Stimulated activated naive B cell treated with anti-CD40 and anti-IgM and Interleukin-4, amounts not matched to agents 10 μg/mL and 1 μg/mL and 100 μg/mL, for 72 hours (primary cell): ENCODE measurements around the gene RD3L.
"Not testable (repeated sequence)": the region's sequence is repeated elsewhere in the genome, so short reads cannot be mapped to it uniquely, and the experiment has no call there.

Experiments
- ATAC-seq, 2 donors: fragments of 150-1000 bp; cut with Tn5 transposase; replicated peaks; 2 replicates each; pipeline ENCODE4 v1.10.0; 2021; ENCODE audit warnings: moderate library complexity in 1 of 2
- DNase-seq: peaks from one replicate; pipeline ENCODE4 v3.0.0; 2021
- H3K27ac Mint-ChIP-seq: one replicate; pipeline ENCODE4 v1.8.0; 2022; ENCODE audit warnings: mild to moderate bottlenecking, mixed read lengths
- H3K27me3 Mint-ChIP-seq, 2 donors: one replicate each; pipeline ENCODE4 v1.8.0; 2022; ENCODE audit warnings: mixed read lengths in 2 of 2
- H3K36me3 Mint-ChIP-seq, 2 donors: one replicate each; pipeline ENCODE4 v1.8.0; 2022; ENCODE audit warnings: mixed read lengths in 2 of 2, mild to moderate bottlenecking in 1 of 2
- H3K4me1 Mint-ChIP-seq, 2 donors: one replicate each; pipeline ENCODE4 v1.8.0; 2022; ENCODE audit warnings: mixed read lengths in 2 of 2, mild to moderate bottlenecking in 1 of 2
- H3K4me3 Mint-ChIP-seq, 2 donors: one replicate each; pipeline ENCODE4 v1.8.0; 2022; ENCODE audit warnings: mild to moderate bottlenecking in 2 of 2, mixed read lengths in 2 of 2, moderate library complexity in 1 of 2
- H3K9me3 Mint-ChIP-seq, 2 donors: one replicate each; pipeline ENCODE4 v1.8.0; 2022; ENCODE audit warnings: mixed read lengths in 2 of 2, mild to moderate bottlenecking in 1 of 2

The RD3L gene

GRCh38 chr14:103941973-103942736, at the start of gene RD3L:
TSS of gene RD3L (minus strand) at chr14:103942529. CDS start at chr14:103941695, 834 bp downstream.
- DNase-seq (no peak), ATAC-seq (no peak)
- Mint-ChIP-seq H3K4me3 (no peak within 1 kb of the TSS), H3K27ac (no peak within 1 kb of the TSS), H3K9me3 (no peaks in the 10 kb centered on the region), H3K4me1 (no peaks in the 10 kb centered on the region), H3K27me3 (peaks cover 40 to 51% of the 10 kb centered on the region in 2 donors), H3K36me3 (no peaks in the 10 kb centered on the region)

DNA sequence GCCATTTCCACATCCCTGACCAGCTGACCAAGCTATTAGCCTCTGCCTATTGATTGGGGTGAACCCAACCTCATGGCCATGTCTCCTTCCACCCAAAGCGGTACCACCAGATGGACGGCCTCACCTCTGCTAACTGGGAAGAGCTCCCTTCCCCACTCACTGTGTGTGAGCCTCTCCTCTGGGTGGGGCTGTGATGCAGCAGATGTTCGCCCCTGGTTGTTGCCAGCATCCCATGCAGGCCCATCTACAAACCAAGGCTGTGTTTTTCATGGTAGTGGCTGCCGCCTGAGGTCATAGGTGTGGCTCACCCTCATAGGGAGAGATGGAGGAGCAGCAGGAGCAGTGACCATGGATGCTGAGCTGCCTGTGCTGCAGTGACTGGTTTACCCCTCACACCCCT, 47.6 kb upstream of the RD3L start:
- peaks cover 0 to 10% of the 10 kb centered on the region in 2 donors for H3K36me3 Mint-ChIP-seq
- ATAC-seq (no peak), DNase-seq (no peak)
- H3K4me1 Mint-ChIP-seq, result peaks cover 0 to 2% of the 10 kb centered on the region in 2 donors
- H3K9me3 Mint-ChIP-seq, result peaks cover 27 to 29% of the 10 kb centered on the region in 2 donors
- no peak overlapping the region for H3K4me3 Mint-ChIP-seq
- no peak overlapping the region for H3K27ac Mint-ChIP-seq
- peaks cover 34 to 37% of the 10 kb centered on the region in 2 donors for H3K27me3 Mint-ChIP-seq

- ATAC-seq (no peak), DNase-seq (no peak)
- H3K27me3 Mint-ChIP-seq, result peaks cover 35 to 37% of the 10 kb centered on the region in 2 donors
- H3K4me3 Mint-ChIP-seq, result no peak overlapping the region
- H3K9me3 Mint-ChIP-seq, result peaks cover 31 to 33% of the 10 kb centered on the region in 2 donors
- peaks cover 0 to 2% of the 10 kb centered on the region in 2 donors for H3K4me1 Mint-ChIP-seq
- no peak overlapping the region for H3K27ac Mint-ChIP-seq
- H3K36me3 Mint-ChIP-seq, result peaks cover 0 to 10% of the 10 kb centered on the region in 2 donors
Observed at GRCh38 chr14:103989034-103989433, 46.7 kb upstream of the RD3L start.

DNA sequence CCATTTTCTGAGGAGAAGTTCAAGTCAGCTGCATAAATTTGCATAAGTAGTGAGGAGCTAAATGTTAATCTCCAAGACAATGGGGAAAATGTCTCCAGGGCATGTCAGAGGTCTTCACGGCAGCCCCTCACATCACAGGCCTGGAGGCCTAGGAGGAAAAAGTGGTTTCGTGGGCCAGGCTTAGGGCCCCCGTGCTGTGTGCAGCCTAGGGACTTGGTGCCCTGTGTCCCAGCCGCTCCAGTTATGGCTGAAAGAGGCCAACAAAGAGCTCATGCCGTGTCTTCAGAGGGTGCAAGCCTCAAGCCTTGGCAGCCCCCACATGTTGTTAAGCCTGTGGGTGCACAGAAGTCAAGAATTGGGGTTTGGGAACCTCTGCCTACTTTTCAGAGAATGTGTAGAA, 41.9 kb upstream of the RD3L start:
- Mint-ChIP-seq H3K27me3 (peaks cover 15 to 35% of the 10 kb centered on the region in 2 donors), H3K36me3 (peaks cover 4% of the 10 kb centered on the region in 2 donors), H3K4me1 (no peaks in the 10 kb centered on the region), H3K4me3 (no peak overlapping the region), H3K9me3 (peaks cover 26 to 30% of the 10 kb centered on the region in 2 donors), H3K27ac (no peak overlapping the region)
- no peak for DNase-seq
- no peak for ATAC-seq

GRCh38 chr14:103980623-103981238, 38.4 kb upstream of the RD3L start:
- not testable (repeated sequence) for H3K4me3 Mint-ChIP-seq, H3K27ac Mint-ChIP-seq, H3K4me1 Mint-ChIP-seq, ATAC-seq, H3K36me3 Mint-ChIP-seq
- Mint-ChIP-seq H3K27me3 (peaks cover 11 to 35% of the 10 kb centered on the region in 2 donors), H3K9me3 (peaks cover 14 to 19% of the 10 kb centered on the region in 2 donors)
- peak; percentile 8 for DNase-seq

DNA sequence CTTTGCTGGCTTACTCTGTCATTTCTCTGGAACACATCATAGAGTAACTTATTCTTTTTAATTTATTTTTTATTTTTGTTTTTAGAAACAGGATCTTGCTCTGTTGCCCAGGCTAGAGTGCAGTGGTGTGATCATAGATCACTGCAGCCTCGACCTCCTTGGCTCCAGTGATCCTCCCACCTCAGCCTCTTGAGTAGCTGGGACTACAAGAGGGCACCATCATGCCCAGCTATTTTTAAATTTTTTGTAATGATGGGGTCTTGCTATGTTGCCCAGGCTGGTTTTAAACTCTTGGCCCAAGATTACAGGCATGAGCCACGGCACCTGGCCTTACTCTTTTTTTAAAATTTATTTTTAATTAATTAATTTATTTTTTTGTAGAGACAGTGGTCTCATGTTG, 32.2 kb upstream of the RD3L start:
- DNase-seq, result no peak
- ATAC-seq, result no peak
- Mint-ChIP-seq H3K4me3 (no peak overlapping the region), H3K27me3 (peaks cover 19 to 22% of the 10 kb centered on the region in 2 donors), H3K4me1 (no peaks in the 10 kb centered on the region), H3K27ac (no peak overlapping the region), H3K9me3 (no peaks in the 10 kb centered on the region), H3K36me3 (no peaks in the 10 kb centered on the region)

DNA sequence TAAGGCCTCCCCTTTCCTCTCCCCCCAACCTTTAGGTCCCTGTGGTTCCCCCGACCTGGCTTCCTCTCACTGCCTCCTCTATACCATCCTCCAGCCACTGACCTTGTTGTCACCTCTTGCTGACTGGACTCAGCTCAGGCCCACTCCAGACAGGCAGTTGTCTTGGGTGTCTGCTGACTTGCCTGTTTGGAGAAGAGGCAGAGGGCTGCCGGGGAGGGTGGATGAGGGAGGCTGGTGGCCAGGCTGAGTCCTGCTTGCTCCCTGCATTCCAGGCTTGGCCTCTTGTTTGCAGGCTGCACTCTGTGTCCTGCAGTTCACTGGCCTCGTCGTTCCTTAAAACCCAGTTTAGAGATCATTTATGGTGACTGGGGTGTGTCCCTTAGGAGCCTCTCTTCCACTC, 31.0 kb upstream of the RD3L start:
- no peaks in the 10 kb centered on the region for H3K9me3 Mint-ChIP-seq
- peaks cover 19 to 25% of the 10 kb centered on the region in 2 donors for H3K27me3 Mint-ChIP-seq
- no peak overlapping the region for H3K4me3 Mint-ChIP-seq
- DNase-seq (no peak), ATAC-seq (no peak)
- H3K4me1 Mint-ChIP-seq, result no peaks in the 10 kb centered on the region
- no peaks in the 10 kb centered on the region for H3K36me3 Mint-ChIP-seq
- H3K27ac Mint-ChIP-seq, result no peak overlapping the region

GRCh38 chr14:103969961-103970360, 27.6 kb upstream of the RD3L start:
- peaks cover 11 to 14% of the 10 kb centered on the region in 2 donors for H3K27me3 Mint-ChIP-seq

DNA sequence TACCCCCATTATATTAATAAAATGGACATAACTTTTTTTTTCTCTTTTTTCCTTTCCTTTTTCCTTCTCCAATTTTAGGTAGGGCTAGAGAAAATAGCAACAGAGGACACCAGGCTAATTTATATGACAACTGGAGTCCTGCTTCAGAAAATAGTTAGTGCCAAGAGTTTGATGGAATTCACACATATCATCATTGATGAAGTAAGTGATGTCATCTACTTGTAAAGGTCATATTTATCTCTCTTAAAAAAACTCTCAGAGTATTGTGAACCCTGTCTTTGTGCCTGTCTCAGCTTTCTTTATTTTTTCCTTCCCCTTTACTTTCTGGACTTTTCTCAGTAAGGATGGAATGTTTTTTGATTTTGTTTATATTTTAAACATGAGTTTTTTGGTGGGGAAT, 24.3 kb upstream of the RD3L start:
- Mint-ChIP-seq H3K27me3 (peaks cover 13 to 27% of the 10 kb centered on the region in 2 donors), H3K4me1 (no peaks in the 10 kb centered on the region), H3K4me3 (no peak overlapping the region), H3K36me3 (no peaks in the 10 kb centered on the region), H3K9me3 (no peaks in the 10 kb centered on the region), H3K27ac (no peak overlapping the region)
- DNase-seq, result no peak
- ATAC-seq, result no peak

More at GRCh38 chr14:103969961-103970360, 27.6 kb upstream of the RD3L start:
- no peaks in the 10 kb centered on the region for H3K4me1 Mint-ChIP-seq
- ATAC-seq (no peak), DNase-seq (no peak)
- H3K27ac Mint-ChIP-seq, result no peak overlapping the region
- H3K4me3 Mint-ChIP-seq, result no peak overlapping the region
- H3K36me3 Mint-ChIP-seq, result no peaks in the 10 kb centered on the region
- no peaks in the 10 kb centered on the region for H3K9me3 Mint-ChIP-seq

- ATAC-seq (no peak), DNase-seq (no peak)
- Mint-ChIP-seq H3K27ac (no peak overlapping the region), H3K36me3 (no peaks in the 10 kb centered on the region), H3K4me3 (no peak overlapping the region), H3K9me3 (no peaks in the 10 kb centered on the region), H3K27me3 (peaks cover 9 to 22% of the 10 kb centered on the region in 2 donors), H3K4me1 (peaks cover 0 to 2% of the 10 kb centered on the region in 2 donors)
Observed at GRCh38 chr14:103961928-103962578, 19.7 kb upstream of the RD3L start.

- Mint-ChIP-seq H3K27ac (no peak overlapping the region), H3K36me3 (no peaks in the 10 kb centered on the region), H3K27me3 (peaks cover 9 to 22% of the 10 kb centered on the region in 2 donors), H3K4me1 (peaks cover 0 to 2% of the 10 kb centered on the region in 2 donors), H3K4me3 (no peak overlapping the region), H3K9me3 (no peaks in the 10 kb centered on the region)
- no peak for ATAC-seq
- DNase-seq, result no peak
Observed at GRCh38 chr14:103960457-103961055, 18.2 kb upstream of the RD3L start.

DNA sequence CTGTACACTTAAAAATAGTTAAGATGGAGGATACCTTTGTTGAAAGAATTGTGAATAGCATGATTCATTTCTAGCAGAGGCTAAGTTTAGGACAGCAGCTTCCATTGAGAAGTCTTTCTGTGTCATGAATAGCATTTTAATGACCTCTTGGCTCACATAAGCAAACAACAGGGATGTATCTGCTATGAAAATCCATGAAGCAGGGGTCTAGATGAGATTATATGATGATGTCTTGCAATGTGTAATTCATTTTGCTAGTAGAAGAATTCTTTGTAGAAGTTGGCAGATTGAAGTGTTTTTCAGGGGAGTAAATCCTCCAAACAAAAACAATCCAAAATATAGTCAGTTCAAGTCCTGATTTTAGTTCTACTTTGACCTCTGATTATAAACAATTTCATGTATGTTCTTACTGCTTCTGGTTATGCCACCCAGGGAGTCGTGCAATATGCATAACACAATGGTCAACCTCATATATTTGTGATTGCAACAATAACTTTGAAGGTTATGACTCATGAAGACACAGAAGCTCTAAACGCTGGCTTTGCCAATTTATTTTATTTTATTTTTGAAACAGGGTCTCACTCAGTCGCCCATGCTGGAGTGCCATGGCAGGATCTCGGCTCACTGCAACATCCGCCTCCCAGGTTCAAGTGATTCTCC, 6.9 kb upstream of the RD3L start:
- Mint-ChIP-seq H3K36me3 (no peaks in the 10 kb centered on the region), H3K4me3 (no peak overlapping the region), H3K27me3 (peaks cover 24 to 41% of the 10 kb centered on the region in 2 donors), H3K27ac (no peak overlapping the region), H3K4me1 (no peaks in the 10 kb centered on the region), H3K9me3 (no peaks in the 10 kb centered on the region)
- ATAC-seq (no peak), DNase-seq (no peak)

DNA sequence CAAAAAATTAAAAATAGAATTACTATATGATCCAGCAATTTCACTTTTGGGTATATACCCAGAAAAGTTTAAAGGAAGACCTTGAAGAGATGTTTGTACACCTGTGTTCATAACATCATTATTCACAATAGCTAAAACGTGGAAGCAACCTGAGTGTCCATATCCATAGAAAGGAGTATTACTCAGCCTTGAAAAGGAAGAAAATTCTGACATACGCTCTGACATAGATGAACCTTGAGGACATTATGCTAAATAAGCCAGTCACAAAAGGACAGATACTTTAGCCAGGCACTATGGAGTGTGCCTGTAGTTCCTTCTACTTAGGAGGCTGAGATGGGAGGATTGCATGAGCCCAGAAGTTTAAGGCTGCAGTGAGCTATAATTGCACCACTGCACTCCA, 6.1 kb upstream of the RD3L start:
- no peak for ATAC-seq
- Mint-ChIP-seq H3K9me3 (no peaks in the 10 kb centered on the region), H3K27me3 (peaks cover 22 to 37% of the 10 kb centered on the region in 2 donors), H3K4me1 (no peaks in the 10 kb centered on the region), H3K36me3 (no peaks in the 10 kb centered on the region), H3K4me3 (no peak overlapping the region), H3K27ac (no peak overlapping the region)
- DNase-seq, result no peak

- Mint-ChIP-seq H3K4me3 (no peak overlapping the region), H3K4me1 (no peaks in the 10 kb centered on the region), H3K9me3 (no peaks in the 10 kb centered on the region), H3K27me3 (peaks cover 24 to 47% of the 10 kb centered on the region in 2 donors), H3K36me3 (no peaks in the 10 kb centered on the region), H3K27ac (no peak overlapping the region)
- DNase-seq (no peak), ATAC-seq (no peak)
Observed at GRCh38 chr14:103946975-103947374, 4.6 kb upstream of the RD3L start.
